GM19240 (cell line): ENCODE measurements around the gene MAN2A2.
"Not testable (repeated sequence)": the region's sequence is repeated elsewhere in the genome, so short reads cannot be mapped to it uniquely, and the experiment has no call there.

Experiments used
- DNase-seq: peaks from one replicate; pipeline ENCODE4 v3.0.0; 2011; ENCODE audit warnings: low spot score; ENCODE audit not compliant: insufficient read length

MAN2A2 gene

GRCh38 chr15:90918034-90918788 is 15.1 kb downstream of the MAN2A2 start:
- DNase-seq, result no peak

GRCh38 chr15:90918835-90919234 is 15.7 kb downstream of the MAN2A2 start:
- no peak for DNase-seq

DNA sequence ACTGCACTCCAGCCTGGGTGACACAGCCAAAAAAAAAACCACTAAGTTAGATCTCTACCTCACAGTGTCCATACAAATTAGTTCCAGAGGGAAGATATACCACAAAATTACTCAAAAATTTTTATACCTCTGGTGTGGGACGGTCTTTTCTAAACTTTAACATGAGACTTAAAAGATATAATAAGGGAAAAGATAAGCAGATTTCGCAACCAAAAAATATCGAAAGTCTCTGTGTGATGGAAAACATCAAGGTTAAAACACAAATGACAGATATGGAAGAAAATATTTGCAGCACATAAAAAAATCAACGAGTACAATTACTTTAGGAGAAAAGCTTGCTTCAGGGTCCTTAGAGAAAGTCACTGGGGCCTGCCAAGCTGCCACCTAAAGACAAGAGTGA is 18.8 kb downstream of the MAN2A2 start:
- no peak for DNase-seq

DNA sequence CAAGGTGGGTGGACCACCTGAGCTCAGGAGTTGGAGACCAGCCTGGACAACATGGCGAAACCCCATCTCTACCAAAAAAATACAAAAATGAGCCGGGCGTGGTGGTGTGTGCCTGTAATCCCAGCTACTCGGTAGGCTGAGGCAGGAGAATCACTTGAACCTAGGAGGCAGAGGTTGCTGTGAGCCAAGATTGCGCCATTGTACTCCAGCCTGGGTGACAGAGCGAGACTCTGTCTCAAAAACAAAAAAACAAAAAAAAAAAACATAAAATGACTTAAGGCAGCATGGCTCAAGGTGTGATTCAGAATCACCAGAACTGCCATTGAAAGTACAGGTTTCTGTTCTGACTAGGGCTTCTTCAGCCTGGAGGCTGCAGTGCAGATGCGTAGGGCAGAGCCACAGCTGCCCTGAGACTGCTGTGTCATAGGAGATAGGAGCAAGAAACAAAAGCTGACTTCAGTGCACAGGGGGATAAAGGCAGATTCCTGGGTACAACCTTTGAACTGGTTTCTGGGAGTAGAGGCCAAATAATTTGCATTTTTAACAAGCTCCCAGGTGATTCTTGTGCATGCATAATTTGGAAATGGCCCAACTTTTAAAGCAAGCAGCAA is 19.7 kb downstream of the MAN2A2 start:
- peak; percentile 80 for DNase-seq

DNA sequence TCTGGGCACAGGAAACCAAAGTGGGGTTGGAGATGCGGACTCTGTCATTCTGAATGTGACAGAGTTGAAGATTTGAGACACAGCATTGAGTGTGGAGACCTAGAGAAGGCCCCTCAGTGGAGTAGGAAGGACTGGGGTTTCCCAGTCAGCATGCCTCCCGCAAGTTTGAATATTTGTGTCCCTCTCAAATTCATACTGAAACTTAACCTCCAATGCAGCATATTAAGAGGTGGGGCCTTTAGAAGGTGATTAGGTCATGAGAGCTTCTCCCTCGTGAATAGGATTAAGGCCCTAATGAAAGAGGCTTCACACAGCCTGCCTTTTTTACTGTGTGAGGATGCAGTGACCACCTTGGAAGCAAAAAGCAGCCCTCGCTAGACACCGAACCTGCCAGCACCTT is 21.3 kb downstream of the MAN2A2 start:
- DNase-seq, result peak; percentile 65

DNA sequence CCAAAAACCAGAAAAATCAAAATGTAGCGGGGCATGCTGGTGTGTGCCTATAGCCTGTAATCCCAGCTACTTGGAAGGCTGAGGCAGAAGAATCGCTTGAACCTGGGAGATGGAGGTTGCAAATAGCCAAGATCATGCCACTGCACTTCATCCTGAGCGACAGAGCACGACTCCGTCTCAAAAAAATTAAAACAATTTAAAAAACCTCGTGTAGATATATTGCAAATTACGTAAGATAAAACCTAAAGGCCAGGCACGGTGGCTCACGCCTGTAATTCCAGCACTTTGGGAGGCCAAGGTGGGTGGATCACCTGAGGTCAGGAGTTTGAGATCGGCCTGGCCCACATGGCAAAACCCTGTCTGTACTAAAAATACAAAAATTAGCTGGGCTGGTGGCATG is 23.7 kb downstream of the MAN2A2 start:
- DNase-seq, result not testable (repeated sequence)

- not testable (repeated sequence) for DNase-seq
These were observed 25.0 kb downstream of the MAN2A2 start for GRCh38 chr15:90928106-90928505.

GRCh38 chr15:90929246-90930019 is 26.3 kb downstream of the MAN2A2 start:
- DNase-seq, result no peak

DNA sequence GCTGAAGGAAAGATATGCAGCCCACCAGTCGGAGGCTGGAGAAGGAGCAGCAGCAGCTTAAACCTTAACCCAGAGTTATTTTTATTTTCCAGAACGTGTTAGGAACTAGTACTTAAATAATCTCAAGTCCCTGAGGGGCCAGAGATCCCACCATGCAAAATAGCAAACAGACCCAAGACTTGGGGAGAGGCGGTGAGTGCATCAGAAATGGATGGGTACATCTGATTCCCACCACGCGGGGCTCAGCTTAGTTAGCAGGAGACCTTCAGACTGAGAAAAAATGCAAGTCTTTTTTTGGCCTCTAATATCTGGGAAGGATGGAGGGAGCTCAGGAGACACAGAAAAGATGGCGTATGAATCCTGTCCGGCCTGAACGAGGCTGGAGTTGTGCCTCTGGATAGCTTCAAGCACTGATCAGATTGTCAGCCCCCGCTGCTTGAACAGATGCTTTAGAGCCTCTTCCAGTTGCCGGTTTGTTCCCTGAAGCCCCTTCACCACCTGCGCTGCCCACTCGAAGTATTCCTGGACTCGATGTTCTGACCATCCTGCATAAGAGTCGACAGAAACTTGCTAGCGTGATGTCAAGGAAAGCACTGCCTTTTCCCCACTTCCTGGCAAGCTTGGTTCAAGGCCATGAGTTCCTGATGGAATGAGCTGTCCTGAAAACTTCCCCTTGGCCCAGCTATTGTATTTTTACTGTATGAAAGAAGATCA is 27.9 kb downstream of the MAN2A2 start:
- DNase-seq, result no peak

GRCh38 chr15:90931575-90931827 is 28.4 kb downstream of the MAN2A2 start:
- DNase-seq, result no peak

- DNase-seq, result peak; percentile 65
These were observed 28.9 kb downstream of the MAN2A2 start, which contains the start of gene HDDC3 for GRCh38 chr15:90931828-90932659. TSS of gene HDDC3 (minus strand) at chr15:90932549. CDS start at chr15:90932540, 9 bp downstream.

DNA sequence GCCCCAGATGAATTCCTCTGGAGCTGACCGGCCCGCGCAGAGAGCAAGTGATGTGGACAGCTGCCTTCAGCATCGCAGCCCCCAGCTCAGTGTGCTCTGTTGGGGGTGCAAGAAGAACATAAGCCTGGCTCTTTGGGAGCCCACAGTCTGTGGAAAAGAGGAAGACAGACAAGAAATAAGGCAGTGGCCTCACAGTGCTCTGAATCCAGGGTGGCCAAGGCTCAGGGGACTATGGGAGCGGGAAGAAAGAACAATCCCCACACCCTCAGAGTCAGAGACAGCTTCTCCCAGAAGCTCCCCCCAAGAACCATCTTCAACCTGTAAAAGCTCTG is 29.5 kb downstream of the MAN2A2 start:
- DNase-seq, result no peak

DNA sequence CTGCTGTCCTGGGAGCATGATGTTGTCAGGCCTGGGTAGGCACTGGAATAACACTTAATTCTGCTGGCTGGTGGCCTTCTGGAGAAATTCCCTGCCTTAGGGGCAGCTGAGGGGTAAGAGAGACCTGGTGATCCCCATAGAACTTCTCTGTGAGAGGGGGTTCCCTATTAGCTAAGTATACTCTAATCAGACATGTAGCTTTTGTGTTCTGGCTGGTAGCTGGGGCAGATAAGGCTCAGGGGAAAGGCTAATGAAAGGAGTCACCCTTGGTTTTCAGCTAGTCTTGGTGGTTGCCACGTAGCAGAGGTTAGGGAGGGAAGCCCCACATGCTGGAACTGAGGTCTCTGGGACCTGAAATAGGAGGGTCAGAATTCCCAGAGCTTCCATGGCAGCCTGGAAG is 30.2 kb downstream of the MAN2A2 start:
- no peak for DNase-seq

GRCh38 chr15:90934256-90934948 is 31.3 kb downstream of the MAN2A2 start:
- DNase-seq, result peak; percentile 76

DNA sequence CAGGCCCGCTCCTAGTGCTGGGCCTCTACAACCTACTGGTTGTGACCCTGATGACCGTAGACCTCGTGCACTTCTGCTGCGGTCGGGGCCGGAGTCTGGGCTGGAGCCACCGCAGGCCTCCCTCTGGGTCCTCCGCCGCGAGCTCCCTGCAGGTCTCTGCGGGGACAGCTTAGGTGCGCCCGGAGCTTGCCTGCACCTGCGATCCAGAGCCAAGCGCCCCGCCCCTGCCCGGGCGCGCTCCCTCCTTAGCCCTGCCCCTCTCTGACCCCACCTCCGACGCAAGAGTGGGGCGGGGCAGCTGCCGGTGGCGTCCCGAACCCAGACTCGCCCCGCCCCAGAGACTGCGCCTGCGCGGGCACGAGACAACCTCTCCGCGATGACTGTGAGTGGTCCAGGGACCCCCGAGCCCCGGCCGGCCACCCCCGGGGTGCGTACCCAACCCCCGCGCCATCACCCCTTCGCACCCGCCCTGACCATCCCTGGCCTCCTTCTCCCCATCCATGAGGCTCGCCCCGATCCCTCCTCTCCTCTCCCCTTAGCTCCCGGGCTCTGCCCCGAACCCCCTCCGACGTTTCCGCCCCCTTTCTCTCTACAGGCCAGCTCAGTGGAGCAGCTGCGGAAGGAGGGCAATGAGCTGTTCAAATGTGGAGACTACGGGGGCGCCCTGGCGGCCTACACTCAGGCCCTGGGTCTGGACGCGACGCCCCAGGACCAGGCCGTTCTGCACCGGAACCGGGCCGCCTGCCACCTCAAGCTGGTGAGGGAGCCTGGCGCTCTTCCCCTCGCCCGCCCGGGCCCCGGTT is 32.0 kb downstream of the MAN2A2 start, which contains the start of gene UNC45A:
Gene UNC45A, plus strand, starts transcription at position 337 of the 803 bp plus-strand sequence. Its CDS starts 40 bp downstream, at position 377.
- peak; percentile 94 for DNase-seq

- DNase-seq, result no peak
These were observed 33.7 kb downstream of the MAN2A2 start for GRCh38 chr15:90936823-90937222.

- DNase-seq, result no peak
These were observed 35.2 kb downstream of the MAN2A2 start for GRCh38 chr15:90938261-90938660.

DNA sequence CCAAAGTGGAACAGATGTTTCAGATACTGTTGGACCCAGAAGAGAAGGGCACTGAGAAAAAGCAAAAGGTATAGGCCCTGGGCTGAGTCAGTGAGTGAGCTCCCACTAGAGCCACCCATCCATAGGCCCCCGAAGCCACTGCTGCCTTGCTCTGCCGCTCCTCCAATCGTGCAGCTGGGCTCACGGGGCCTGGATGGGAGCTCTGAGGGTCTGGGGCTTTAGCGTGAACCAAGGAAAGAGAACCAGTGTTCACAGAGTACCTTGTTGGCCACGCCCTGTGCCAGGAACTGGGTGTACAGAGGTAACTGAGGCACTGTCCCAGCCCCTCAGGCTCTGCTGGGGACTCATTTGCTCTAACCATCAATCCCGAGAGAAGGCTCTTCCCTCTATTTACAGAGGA is 36.7 kb downstream of the MAN2A2 start:
- DNase-seq, result no peak

- no peak for DNase-seq
These were observed 37.9 kb downstream of the MAN2A2 start for GRCh38 chr15:90941038-90941437.
